Anterior cingulate cortex (tissue), 58 donors: ENCODE results near the gene KRT74.
A peak's percentile ranks its signal among the peaks of the same experiment; 100 is the strongest.

Experiments
- DNase-seq, 58 donors: peaks; one replicate each; lab custom pipeline; 2025; lab: John Stamatoyannopoulos, UW

Gene KRT74

DNA sequence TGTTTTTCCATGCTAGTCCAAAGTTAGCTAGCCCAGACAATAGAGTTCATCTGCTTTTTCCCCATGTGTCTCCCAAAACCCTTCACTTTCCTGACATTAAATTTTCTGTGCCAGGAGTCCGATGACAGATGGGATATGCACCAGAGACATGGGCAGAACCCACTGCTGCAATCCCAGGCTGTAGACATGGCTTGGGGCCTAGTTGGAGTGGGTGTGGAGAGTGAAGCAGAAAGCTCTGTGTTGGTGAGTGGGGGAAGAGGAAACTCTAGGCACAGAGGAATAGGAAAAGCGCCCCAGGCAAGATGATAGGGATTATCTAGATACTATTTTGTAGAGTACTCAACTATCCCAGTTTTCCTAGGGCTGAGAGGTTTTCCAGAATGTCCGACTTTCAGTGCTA is 4.8 kb upstream of the KRT74 start:
- peak in 5 of 58 donors; percentile 3 to 14 (median 10) for DNase-seq

DNA sequence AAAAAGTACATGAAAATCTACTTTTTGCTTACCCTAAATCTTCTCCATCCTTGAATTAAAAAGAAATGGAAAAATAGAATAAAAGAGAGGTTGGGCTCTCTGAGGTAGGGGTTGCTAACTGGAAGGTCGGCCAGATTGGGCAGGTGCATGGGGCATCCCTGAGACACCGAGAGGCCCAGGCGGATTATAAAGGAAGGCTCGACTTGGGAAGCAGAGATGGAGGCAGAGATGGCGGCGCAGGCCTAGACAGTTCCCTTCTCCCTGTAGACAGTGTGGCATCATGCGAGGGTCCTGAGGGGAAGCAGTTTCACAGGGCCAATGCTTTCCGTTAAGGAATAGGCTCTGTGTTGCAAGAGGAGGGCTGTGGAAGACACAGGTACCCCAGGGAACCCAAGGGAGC is 3.7 kb upstream of the KRT74 start:
- no peak for DNase-seq

DNA sequence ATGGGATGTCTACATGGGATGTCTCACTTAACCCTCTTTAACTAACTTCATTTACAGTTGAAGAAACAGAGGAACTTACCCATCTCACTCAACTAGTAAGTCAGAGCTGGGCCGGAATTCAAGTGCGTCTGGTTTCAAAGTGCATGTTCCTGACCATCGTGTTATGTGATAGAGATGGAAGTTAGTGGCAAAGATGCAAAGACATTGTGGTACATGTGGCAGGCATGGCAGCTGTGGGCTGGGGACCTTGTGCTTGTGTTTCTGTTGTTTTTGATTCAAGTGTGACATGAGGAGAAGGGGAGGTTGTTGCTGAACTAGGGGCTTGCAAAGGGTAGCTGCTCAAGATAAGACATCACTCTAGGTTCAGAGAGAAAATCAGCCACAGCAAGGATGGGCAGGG is 2.3 kb upstream of the KRT74 start:
- no peak for DNase-seq

DNA sequence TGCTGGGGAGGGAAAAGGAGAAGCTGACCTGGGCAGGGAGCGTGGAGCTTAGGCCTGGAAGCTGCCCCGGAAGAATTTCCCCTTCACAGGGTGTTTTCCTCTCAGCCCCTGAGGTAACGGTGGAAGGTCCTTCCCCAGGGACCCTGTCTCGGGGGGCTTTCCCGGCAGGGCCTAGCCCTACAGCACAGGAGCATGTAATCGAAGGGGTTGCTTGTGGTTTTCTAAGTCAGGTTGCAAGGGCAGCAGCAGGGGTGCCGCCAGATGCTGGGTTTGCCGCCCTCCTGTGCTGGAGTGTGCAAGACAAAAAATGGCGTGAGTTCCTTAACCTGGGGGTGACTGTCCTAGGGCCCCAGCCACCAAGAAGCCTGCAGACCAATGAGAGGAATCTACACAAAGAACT is 1.6 kb upstream of the KRT74 start:
- no peak for DNase-seq

DNA sequence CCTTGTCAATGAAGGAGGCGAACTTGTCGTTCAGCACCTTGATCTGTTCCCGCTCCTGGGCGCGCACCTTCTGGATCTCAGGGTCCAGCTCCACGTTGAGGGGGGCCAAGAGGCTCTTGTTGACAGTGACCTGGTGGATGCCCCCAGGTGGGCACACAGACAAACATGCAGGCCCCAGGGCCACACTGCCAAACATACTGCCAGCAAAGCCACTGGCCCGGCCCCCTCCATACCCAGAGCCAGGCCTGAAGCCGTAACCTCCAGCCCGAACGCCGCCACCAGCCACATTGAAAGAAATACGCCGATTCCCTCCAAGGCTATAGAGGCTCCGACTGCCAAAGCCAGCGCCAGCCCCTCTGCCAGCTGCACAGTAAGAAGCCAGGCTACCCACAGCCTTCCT is 337 bp downstream of the KRT74 start:
- no peak for DNase-seq

- no peak for DNase-seq
Measured at GRCh38 chr12:52570511-52570910, 3.1 kb downstream of the KRT74 start.

GRCh38 chr12:52568111-52568510 is 5.5 kb downstream of the KRT74 start:
- DNase-seq = peak in 17 of 58 donors; percentile 3 to 56 (median 15)

- DNase-seq = no peak
Measured at GRCh38 chr12:52566847-52567291, 6.8 kb downstream of the KRT74 start.

DNA sequence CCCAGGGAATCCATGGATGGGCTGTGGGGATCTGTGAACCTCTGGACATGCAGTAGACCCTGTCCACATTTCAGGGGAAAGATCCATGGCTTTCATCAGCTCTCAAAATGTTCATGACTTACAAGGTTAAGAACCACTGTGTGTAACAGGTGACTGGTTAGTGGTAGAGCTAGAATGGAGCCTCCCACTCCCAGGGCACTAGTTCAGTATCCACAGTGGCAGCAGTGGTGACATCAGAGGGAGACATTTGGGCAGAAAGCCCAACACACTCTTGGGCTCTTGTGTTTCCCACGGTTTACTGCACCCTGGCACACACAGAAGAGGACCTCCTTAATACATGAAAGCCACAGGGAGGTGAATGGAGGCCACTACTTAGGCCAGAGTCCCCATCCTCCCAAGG is 9.1 kb downstream of the KRT74 start:
- no peak for DNase-seq

- DNase-seq = no peak
Measured at GRCh38 chr12:52561880-52562449, 11.7 kb downstream of the KRT74 start.

- DNase-seq = no peak
Measured at GRCh38 chr12:52559979-52560378, 13.7 kb downstream of the KRT74 start.

- DNase-seq = no peak
Measured at GRCh38 chr12:52558781-52559445, 14.7 kb downstream of the KRT74 start.

- DNase-seq = no peak
Measured at GRCh38 chr12:52557476-52557875, 16.2 kb downstream of the KRT74 start.

DNA sequence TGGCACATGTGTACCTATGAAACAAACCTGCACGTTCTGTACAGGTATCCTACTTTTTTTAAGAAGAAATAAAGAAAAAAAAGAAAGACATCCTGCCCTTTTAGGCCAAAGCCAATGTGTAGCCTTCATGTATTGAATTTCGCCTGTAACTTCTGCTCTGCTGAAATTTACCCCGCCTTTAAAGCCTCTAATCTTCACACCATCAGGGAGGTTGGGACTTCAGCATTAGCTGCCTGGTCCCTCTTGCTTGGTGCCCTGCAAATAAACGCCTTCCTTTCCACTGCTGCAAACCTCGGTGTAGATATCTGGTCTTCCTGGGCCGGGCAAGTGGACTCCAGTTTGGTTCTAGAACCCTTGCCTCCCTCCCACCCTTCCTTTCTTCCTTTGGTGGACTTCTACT is 18.1 kb downstream of the KRT74 start:
- DNase-seq = no peak

- no peak for DNase-seq
Measured at GRCh38 chr12:52552681-52553195, 20.9 kb downstream of the KRT74 start, which contains the start of gene KRT71. KRT71 (minus strand) TSS chr12:52553145; CDS start chr12:52553077, 68 bp downstream.

- peak in 34 of 58 donors; percentile 1 to 66 (median 24) for DNase-seq
Measured at GRCh38 chr12:52552055-52552454, 21.6 kb downstream of the KRT74 start.

DNA sequence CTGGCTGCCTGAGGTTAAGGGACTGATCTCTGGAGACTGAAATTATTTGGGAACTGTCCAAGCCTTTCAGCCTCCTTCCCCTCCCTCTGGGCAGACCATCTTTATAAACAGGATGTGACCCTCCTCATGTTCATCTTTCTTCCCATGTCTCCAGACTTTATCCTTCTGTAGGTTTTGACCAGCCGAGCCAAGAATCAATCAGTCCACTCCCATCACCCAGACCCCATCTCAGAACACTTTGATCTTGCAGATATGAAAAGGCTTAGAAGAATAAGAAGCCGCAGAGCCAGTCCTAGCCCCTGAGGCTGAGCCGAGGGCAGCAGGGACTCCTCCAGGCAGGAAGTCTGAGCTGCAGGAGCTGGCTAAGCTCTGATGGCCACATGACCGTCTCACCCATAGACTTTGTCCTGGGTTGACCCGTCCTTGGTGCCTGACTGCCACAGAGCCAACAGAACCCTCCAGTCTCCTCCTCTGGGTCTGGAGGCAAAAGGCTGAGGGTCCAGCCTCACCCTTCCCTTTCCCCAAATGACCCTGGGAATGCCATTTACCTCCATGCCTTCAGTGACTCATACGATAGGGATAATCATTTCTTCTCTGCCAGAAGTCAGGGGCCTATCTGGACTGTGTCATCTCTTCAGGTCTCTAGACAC is 22.3 kb downstream of the KRT74 start:
- DNase-seq = no peak

DNA sequence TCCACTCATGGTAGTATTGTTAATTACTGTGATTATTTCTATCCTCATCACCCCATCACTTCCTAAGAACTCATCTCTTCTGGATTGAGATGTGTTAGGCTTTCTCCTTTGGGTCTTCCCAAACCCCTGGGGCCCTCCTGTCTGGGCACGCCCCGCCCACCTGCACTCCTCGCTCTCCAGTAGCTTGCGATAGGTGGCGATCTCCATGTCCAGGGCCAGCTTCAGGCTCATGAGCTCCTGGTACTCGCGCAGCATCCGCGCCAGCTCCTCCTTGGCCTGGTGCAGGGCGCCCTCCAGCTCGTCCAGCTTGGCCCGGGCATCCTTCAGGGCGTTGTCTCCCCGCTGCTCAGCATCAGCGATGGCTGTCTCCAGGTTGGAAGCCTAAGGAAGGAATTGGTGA is 27.5 kb downstream of the KRT74 start:
- no peak for DNase-seq

DNA sequence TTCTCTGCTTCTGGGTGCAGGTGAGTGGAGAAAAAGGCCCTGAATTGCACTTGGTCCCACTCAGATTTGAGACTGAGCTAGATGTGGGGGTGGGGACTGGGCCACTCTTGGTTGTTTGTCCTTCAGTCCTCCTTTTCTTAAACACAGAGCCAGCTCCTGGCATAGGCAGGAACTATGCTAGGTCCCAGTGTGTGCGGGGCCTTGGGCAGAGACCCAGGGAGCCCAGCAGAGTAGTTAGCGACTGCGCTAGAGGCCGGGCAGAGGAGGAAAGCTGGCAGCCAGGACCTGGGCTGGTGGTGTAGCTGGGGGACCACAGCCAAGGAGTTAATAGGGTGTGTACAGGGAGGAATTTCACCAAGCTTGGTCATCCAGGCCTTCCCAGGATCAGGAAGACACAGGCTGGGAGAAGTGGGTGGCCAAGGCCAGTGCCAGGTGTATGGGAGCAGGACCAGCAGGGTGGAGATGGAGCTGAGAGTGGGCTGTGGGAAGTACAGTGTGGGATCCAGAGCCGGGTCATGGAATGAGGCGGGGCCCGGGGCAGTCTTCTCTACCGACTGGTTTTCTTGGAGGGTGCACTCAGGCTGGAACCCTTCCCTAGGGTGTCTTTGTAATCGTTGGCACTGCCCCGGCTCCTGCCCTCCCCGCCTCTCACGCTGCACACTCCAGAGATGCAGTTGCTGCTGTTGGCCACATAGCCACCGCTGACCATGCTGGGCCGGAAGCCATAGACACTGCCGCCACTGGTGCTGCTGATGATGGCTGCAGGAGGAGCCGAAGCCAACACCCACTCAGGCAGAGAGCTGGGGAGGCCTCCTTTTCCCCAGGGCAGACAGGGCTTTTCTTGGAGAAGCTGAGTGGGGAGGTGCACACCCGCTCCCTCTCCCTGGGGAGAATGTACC is 29.4 kb downstream of the KRT74 start:
- DNase-seq = peak in 39 of 58 donors; percentile 3 to 59 (median 30)

- DNase-seq = no peak
Measured at GRCh38 chr12:52542785-52543318, 30.8 kb downstream of the KRT74 start.
